ENCODE measurements around the gene TMSB15C. TPM values are rescaled to one million over a fixed set of nuclear protein-coding genes. Genes with fewer than 3 reads are reported as not detected.
A peak's percentile ranks its signal among the peaks of the same experiment; 100 is the strongest.

Gene TMSB15C
- total RNA-seq, 2 experiments from 2014 or later = 2.0 to 3.9 TPM

- ATAC-seq = peak; percentile 42
- Mint-ChIP-seq H3K27ac (no peak overlapping the region), H3K4me3 (no peak overlapping the region), H3K36me3 (ENCODE audit: low read depth) (peaks cover 2% of the 10 kb centered on the region), H3K4me1 (ENCODE audit: low read depth) (peaks cover 6% of the 10 kb centered on the region), H3K27me3 (no peaks in the 10 kb centered on the region), H3K9me3 (no peaks in the 10 kb centered on the region)
- no peak for DNase-seq
- ChIA-PET POLR2A (no interaction called here), CTCF (interaction anchor here (0.6 to 3.8 kb wide), 6 partner anchors 10 to 254 kb away, joined by 3 to 50 read pairs (median 7); partner anchors contain the start of gene ZCCHC18)
- intact Hi-C loops (cut with micrococcal nuclease) = loop anchor here (1.0 kb wide), 1 partner anchor 37 kb away; no protein-coding TSS in a partner anchor
- no peak for TF ChIP-seq CTCF (IDR thresholded peaks at IDR 0.05)
Measured at GRCh38 chrX:104098919-104099318, 22.9 kb upstream of the TMSB15C start.

GRCh38 chrX:104098151-104098808, 22.2 kb upstream of the TMSB15C start:
- H3K27me3 Mint-ChIP-seq = no peaks in the 10 kb centered on the region
- ATAC-seq = peak; percentile 60
- peak; percentile 61 for DNase-seq
- TF ChIP-seq CTCF (IDR thresholded peaks at IDR 0.05) = peak; percentile 59
- POLR2A ChIA-PET = no interaction called here
- intact Hi-C loops (cut with micrococcal nuclease) = loop anchor here (1.0 kb wide), 1 partner anchor 38 kb away; no protein-coding TSS in a partner anchor
- no peaks in the 10 kb centered on the region for H3K9me3 Mint-ChIP-seq
- peaks cover 2% of the 10 kb centered on the region for H3K36me3 Mint-ChIP-seq (ENCODE audit: low read depth)
- H3K4me3 Mint-ChIP-seq = no peak overlapping the region
- H3K4me1 Mint-ChIP-seq (ENCODE audit: low read depth) = peaks cover 6% of the 10 kb centered on the region
- H3K27ac Mint-ChIP-seq = no peak overlapping the region
- CTCF ChIA-PET = interaction anchor here (1.0 to 3.8 kb wide), 5 partner anchors 11 to 253 kb away, joined by 6 to 50 read pairs (median 8); partner anchors contain the start of gene ZCCHC18

GRCh38 chrX:104085919-104086318, 9.9 kb upstream of the TMSB15C start:
- Mint-ChIP-seq H3K4me1 (ENCODE audit: low read depth) (no peaks in the 10 kb centered on the region), H3K4me3 (no peak overlapping the region), H3K36me3 (ENCODE audit: low read depth) (no peaks in the 10 kb centered on the region), H3K27me3 (peaks cover 3% of the 10 kb centered on the region), H3K9me3 (no peaks in the 10 kb centered on the region), H3K27ac (no peak overlapping the region)
- ChIA-PET POLR2A (no interaction called here), CTCF (no interaction called here)
- intact Hi-C loops (cut with micrococcal nuclease) = no loop called here
- no peak for TF ChIP-seq CTCF (IDR thresholded peaks at IDR 0.05)
- no peak for ATAC-seq
- no peak for DNase-seq

- Mint-ChIP-seq H3K4me3 (no peak overlapping the region), H3K36me3 (ENCODE audit: low read depth) (no peaks in the 10 kb centered on the region), H3K9me3 (no peaks in the 10 kb centered on the region), H3K27me3 (peaks cover 3% of the 10 kb centered on the region), H3K4me1 (ENCODE audit: low read depth) (no peaks in the 10 kb centered on the region), H3K27ac (no peak overlapping the region)
- no peak for TF ChIP-seq CTCF (IDR thresholded peaks at IDR 0.05)
- CTCF ChIA-PET = no interaction called here
- intact Hi-C loops (cut with micrococcal nuclease) = no loop called here
- POLR2A ChIA-PET = no interaction called here
- ATAC-seq (no peak), DNase-seq (no peak)
Measured at GRCh38 chrX:104085477-104085876, 9.4 kb upstream of the TMSB15C start.

GRCh38 chrX:104084534-104085277, 8.7 kb upstream of the TMSB15C start:
- Mint-ChIP-seq H3K27me3 (peaks cover 3% of the 10 kb centered on the region), H3K4me1 (ENCODE audit: low read depth) (no peaks in the 10 kb centered on the region), H3K27ac (no peak overlapping the region), H3K36me3 (ENCODE audit: low read depth) (no peaks in the 10 kb centered on the region), H3K9me3 (no peaks in the 10 kb centered on the region), H3K4me3 (no peak overlapping the region)
- intact Hi-C loops (cut with micrococcal nuclease) = no loop called here
- DNase-seq (no peak), ATAC-seq (no peak)
- ChIA-PET CTCF (no interaction called here), POLR2A (no interaction called here)
- TF ChIP-seq CTCF (IDR thresholded peaks at IDR 0.05) = no peak

Data from activated CD8-positive, alpha-beta T cell treated with anti-CD3 and anti-CD28 coated beads for 36 hours (primary cell).